Activated CD4-positive, alpha-beta T cell treated with anti-CD3 and anti-CD28 coated beads for 24 hours (primary cell): ENCODE measurements around the gene FERMT2.

Experiments used
- DNase-seq, 2 donors: peaks; one replicate each; pipeline ENCODE4 v3.0.0-alpha.2; 2020; ENCODE audit warnings: low read depth in 2 of 2

The FERMT2 gene

DNA sequence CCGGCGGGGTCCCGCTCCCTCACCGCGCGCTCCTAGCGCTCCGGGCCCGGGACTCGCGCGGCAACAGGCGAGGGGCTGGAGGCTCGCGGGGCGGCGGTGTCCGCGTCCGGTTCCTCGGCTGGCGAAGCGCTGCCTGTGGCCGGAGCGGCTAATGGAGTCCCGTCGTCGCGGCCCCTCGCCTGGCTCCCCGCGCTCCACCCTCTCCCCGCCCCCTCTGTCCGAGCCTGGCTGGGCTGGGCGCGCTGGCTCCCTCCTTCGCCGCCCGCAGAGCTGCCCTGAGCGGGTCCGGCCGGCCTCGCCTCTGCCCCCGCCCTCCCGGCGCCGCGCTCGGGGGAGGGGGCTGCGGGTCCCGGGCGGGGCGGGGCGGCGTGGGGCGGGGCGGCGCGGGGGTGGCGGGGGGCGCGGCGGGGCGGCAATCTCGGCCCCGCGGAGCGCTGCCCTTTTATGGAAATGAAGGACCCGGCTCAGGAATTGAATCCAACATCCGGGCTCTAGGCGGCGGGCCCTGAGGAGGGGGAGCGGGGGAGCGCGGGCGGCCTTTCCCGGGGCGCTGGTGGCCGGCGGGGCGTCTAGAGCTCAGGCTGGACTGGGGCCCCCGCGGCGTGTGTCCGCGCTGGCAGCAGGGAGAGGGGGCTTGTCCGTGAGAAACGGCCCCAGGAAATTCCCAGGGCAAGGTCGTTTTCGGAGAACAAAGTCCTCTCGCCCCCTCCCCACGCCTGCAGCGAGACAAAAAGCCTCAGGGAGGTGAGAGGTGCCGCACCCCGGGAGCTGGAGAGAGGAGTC, at the start of gene FERMT2:
Gene FERMT2, minus strand, starts transcription at position 153 of the 783 bp plus-strand sequence. CDS start 482 bp downstream, outside the sequence.
- no peak for DNase-seq

DNA sequence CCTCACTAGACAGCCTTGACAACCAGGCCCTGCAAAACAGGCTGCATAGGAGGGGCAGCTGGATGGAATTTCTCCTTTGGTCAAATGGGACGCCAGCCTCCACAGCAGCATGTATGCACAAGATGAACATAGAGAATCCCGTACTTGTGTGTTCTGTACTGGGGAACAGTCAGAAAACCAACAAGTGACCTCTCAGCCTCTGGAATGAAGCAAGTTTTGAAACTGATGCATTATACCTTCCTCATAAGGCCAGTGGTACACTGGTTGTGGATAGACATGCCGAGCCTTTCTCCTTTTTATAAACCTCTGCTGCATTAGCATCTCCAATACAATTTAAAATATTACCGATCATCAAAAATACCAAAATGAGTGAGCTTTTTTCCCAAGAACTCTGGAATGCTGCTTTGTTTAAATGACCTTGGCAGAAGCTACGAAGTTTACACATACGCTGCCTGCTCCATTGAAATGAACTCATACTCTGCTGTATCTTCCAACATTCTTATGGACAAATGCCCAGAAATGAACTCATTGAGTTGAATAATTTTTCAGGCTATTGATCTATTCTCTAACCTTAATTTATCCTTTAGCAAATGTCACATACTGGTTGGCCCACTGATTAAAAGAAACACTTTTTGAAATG, 47.6 kb upstream of the FERMT2 start:
- no peak for DNase-seq

GRCh38 chr14:52996493-52996892, 45.6 kb upstream of the FERMT2 start:
- DNase-seq = no peak

DNA sequence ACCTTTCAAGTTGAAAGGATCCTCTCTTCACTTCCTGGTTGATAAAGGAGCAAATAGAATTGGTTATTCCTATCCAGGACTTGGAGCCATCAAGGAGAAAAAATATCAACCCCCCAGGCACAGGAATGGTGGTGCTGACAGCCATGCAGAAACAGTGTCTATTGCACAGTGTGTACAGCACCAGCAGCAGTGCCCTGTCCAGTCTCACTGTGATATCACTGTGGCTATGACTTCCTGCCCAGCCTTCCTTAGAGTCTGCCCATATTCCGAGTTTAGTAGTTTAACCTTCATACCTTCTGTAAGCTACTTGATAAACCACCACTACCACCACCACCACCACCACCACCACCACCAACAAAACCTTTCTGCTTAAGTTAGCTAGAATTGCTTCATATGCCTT, 45.1 kb upstream of the FERMT2 start:
- DNase-seq = no peak

- DNase-seq = no peak
These were observed 41.5 kb upstream of the FERMT2 start for GRCh38 chr14:52992236-52992870.

GRCh38 chr14:52988139-52988538, 37.3 kb upstream of the FERMT2 start:
- no peak for DNase-seq

GRCh38 chr14:52987514-52987913, 36.7 kb upstream of the FERMT2 start:
- DNase-seq = no peak

- DNase-seq = no peak
These were observed 36.2 kb upstream of the FERMT2 start for GRCh38 chr14:52987042-52987441.

DNA sequence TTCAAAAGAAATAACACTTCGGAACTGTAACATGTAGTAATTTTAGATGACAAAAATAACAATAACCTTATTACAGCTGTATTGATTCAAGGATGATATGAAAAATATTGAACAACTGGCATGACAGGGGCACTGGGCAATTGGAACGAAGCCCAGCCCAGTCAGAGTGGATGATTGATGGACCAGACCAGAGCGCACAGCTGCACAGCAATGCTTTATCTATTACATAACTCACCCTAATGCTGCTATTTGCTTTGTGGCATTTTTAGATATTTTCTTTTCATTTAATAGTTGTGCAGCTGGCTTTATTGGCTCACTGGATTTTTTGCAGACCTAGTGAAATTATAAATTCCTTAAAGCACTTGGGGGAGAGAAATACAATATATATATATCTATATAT, 26.9 kb upstream of the FERMT2 start:
- no peak for DNase-seq

- no peak for DNase-seq
These were observed 23.6 kb upstream of the FERMT2 start for GRCh38 chr14:52974406-52974805.

GRCh38 chr14:52961060-52961639, 10.3 kb upstream of the FERMT2 start:
- peak in 1 of 2 donors; percentile 29 for DNase-seq

- no peak for DNase-seq
These were observed 9.8 kb upstream of the FERMT2 start for GRCh38 chr14:52960627-52961026.

DNA sequence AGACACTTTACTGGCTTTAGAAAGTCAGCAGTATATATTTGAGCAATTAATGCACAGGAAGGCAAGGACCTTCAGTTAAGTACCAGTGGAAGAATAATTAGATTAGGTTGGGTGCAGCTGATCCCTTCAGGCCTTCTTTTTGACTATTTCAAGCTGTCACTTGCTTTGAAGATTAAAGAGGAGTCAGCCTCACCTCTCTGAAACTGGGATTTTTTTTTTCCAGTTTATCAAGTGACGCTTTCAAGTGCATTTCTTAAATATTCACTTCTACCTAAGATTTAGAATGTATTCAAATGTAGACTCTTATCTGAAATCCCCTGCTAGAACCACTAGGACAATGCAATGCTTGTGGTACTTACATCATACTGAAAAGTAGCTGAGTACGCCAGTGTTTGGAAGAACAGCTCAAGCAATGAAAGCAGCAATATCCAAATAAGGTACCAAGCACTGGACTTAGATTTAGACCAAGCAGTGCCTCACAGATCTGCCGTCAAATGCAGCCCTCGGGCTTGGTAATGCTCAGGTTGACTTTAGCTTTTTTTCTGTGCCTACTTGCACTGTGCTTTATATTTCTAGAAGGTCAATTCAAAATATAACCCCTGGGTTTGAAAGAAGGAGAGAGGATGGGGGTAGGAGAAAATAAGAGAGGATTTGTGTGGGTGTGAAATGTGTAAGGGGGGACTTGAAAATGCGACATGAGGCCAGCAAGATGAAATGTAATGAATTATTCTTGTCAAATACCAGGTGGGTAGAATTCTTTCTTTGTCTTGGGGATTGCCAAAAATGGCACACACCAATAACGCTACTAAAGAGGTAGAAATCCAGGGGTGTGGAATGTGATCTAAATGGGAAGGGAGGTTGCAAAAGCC, 3.7 kb upstream of the FERMT2 start:
- DNase-seq = no peak

GRCh38 chr14:52951681-52952554, 1.1 kb upstream of the FERMT2 start:
- no peak for DNase-seq

GRCh38 chr14:52950410-52950897, 396 bp downstream of the FERMT2 start:
- DNase-seq = no peak

DNA sequence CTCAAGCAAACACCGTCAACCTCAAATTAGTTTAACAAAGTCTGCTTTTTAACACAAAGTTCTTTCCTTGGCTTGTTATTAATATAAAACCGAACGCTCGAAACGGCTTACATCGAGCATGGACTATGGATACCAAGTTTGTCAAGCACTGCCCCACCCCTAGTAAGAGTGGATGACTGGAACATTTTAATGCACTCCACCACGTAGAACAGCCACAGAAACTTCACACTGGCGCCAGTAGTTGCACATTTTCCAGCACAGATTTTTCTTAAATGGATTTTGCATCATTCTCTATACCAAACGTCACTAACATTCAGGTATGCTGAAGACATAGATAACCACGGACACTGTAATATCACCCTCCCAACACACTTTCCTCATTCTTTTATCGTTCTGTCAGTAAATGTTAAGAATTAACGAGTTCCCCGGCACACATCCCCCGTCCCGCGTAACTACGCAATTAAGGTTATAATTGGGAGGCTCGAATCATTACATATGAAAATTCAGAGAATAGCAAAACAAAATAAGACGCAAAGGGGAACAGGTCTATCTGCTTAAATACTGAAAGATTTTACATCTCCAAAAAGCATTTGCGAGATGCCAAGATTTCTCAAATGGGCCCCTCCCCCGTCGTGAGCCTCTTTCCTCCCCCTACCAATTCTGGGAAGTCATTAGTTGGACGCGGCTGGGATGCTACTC, 990 bp downstream of the FERMT2 start:
- no peak for DNase-seq

DNA sequence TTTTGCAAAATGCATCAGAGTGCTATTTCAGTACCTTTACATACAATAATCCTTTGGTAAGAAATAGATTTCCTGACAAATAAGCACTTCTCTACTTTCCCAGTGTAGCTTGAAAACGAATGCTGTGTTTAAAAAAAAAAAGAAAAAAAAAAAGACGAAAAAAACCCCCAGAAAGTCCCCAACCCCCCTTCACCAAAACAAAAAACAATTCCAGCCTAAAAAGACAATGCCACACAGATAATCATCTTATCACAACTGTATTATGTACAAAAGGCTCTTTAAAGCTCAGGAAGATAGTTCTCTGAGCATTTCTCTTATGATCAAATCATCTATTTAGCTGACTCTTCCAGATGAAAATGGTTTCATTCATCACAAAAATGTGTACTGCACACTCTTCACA, 1.6 kb downstream of the FERMT2 start:
- DNase-seq = no peak

- no peak for DNase-seq
These were observed 2.0 kb downstream of the FERMT2 start for GRCh38 chr14:52948836-52949235.

DNA sequence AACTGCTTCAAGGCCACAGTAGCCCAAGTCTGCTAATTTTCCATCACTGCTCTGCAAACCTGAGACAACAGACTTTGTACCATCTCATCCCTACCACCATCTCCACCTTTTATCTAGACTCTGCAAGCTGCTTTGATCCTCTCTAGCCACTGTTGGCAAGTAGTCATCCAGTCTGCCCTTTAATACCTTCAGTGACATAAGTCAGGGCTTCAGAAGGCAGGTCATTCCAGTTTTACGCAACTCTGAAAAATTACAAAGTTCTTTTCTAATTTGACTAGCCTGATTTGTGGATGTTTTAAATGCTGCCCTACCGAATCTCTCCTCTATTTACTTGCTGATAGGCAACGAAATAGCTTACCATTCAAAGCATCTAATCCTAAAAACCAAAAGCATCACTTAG, 2.8 kb downstream of the FERMT2 start:
- no peak for DNase-seq

DNA sequence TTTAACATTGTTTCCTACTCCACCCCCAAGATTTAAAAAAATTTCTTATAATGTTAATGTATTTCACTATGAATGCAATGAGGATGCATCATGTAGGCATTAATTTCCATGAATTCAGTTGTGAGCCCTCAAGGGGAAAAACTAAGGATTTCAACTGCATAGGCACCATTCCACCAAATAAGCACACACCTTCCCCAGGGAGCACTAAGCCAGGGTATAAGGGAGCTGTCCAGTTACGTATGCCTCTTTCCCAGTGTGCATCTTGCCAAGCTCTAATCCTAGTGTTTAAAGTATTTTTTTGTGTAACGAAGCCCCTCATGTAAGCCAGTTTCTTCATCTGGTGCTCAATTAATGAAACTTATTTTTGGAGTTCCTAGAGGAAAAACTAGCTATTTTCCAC, 6.6 kb downstream of the FERMT2 start:
- DNase-seq = no peak
